Epidermal melanocyte (primary cell): ENCODE measurements around the gene CMTM4.

Source experiments
- DNase-seq: peaks from one replicate; pipeline ENCODE4 v3.0.0; 2011; ENCODE audit warnings: low spot score; ENCODE audit not compliant: insufficient read length

Gene CMTM4

GRCh38 chr16:66696669-66697630 lies at the start of gene CMTM4:
CMTM4 (minus strand) TSS chr16:66696743; CDS start chr16:66696525, 218 bp downstream.
- DNase-seq = peak; percentile 91

- DNase-seq = no peak
These were observed 49.5 kb upstream of the CMTM4 start for GRCh38 chr16:66746048-66746447.

- DNase-seq = no peak
These were observed 45.6 kb upstream of the CMTM4 start for GRCh38 chr16:66741950-66742808.

GRCh38 chr16:66741169-66741900 lies 44.8 kb upstream of the CMTM4 start:
- peak; percentile 80 for DNase-seq

GRCh38 chr16:66740533-66740932 lies 44.0 kb upstream of the CMTM4 start:
- no peak for DNase-seq

- peak; percentile 53 for DNase-seq
These were observed 43.5 kb upstream of the CMTM4 start for GRCh38 chr16:66740010-66740409.

- DNase-seq = no peak
These were observed 39.3 kb upstream of the CMTM4 start for GRCh38 chr16:66735891-66736290.

- no peak for DNase-seq
These were observed 34.6 kb upstream of the CMTM4 start for GRCh38 chr16:66731101-66731500.

GRCh38 chr16:66728804-66729203 lies 32.3 kb upstream of the CMTM4 start:
- no peak for DNase-seq

- peak; percentile 62 for DNase-seq
These were observed 31.7 kb upstream of the CMTM4 start for GRCh38 chr16:66728117-66728787.

GRCh38 chr16:66720766-66721165 lies 24.2 kb upstream of the CMTM4 start:
- no peak for DNase-seq

- DNase-seq = no peak
These were observed 22.7 kb upstream of the CMTM4 start for GRCh38 chr16:66719246-66719645.

- DNase-seq = no peak
These were observed 21.2 kb upstream of the CMTM4 start for GRCh38 chr16:66717776-66718175.

- DNase-seq = peak; percentile 40
These were observed 20.7 kb upstream of the CMTM4 start for GRCh38 chr16:66717112-66717675.

GRCh38 chr16:66714654-66715307 lies 18.2 kb upstream of the CMTM4 start:
- no peak for DNase-seq

GRCh38 chr16:66714062-66714461 lies 17.5 kb upstream of the CMTM4 start:
- DNase-seq = no peak

GRCh38 chr16:66713076-66713475 lies 16.5 kb upstream of the CMTM4 start:
- no peak for DNase-seq

- no peak for DNase-seq
These were observed 16.0 kb upstream of the CMTM4 start for GRCh38 chr16:66712512-66712911.

- no peak for DNase-seq
These were observed 15.0 kb upstream of the CMTM4 start for GRCh38 chr16:66711581-66711980.

GRCh38 chr16:66706506-66706880 lies 9.9 kb upstream of the CMTM4 start:
- DNase-seq = no peak
